Measurements from ENCODE around the gene PTPRG. TPM values are rescaled to one million over a fixed set of nuclear protein-coding genes. Genes with fewer than 3 reads are reported as not detected.
"Not testable (repeated sequence)": the region's sequence is repeated elsewhere in the genome, so short reads cannot be mapped to it uniquely, and the experiment has no call there.

Gene PTPRG
- total RNA-seq, 6 experiments from 2014 or later: 29.4 to 34.7 (median 32.7) TPM

- no peak for TF ChIP-seq CTCF (IDR thresholded peaks at IDR 0.05)
- DNase-seq: no peak
- Mint-ChIP-seq H3K36me3 (ENCODE audit: low read depth) (no peaks in the 10 kb centered on the region), H3K9me3 (no peaks in the 10 kb centered on the region), H3K27me3 (ENCODE audit: insufficient read depth) (no peaks in the 10 kb centered on the region), H3K4me3 (no peak overlapping the region), H3K27ac (no peak overlapping the region), H3K4me1 (ENCODE audit: low read depth) (peaks cover 36% of the 10 kb centered on the region)
These were observed 252.3 kb downstream of the PTPRG start for GRCh38 chr3:61813636-61814035.

- Mint-ChIP-seq H3K36me3 (ENCODE audit: low read depth) (no peaks in the 10 kb centered on the region), H3K9me3 (no peaks in the 10 kb centered on the region), H3K27me3 (ENCODE audit: insufficient read depth) (no peaks in the 10 kb centered on the region), H3K4me3 (no peak overlapping the region), H3K27ac (no peak overlapping the region), H3K4me1 (ENCODE audit: low read depth) (peaks cover 46% of the 10 kb centered on the region)
- TF ChIP-seq CTCF (IDR thresholded peaks at IDR 0.05): no peak
- no peak for DNase-seq
These were observed 253.3 kb downstream of the PTPRG start for GRCh38 chr3:61814674-61815073.

- not testable (repeated sequence) for H3K4me3 Mint-ChIP-seq; H3K27ac Mint-ChIP-seq; H3K27me3 Mint-ChIP-seq (ENCODE audit: insufficient read depth); DNase-seq; H3K9me3 Mint-ChIP-seq; H3K36me3 Mint-ChIP-seq (ENCODE audit: low read depth)
- peaks cover 55% of the 10 kb centered on the region for H3K4me1 Mint-ChIP-seq (ENCODE audit: low read depth)
These were observed 254.9 kb downstream of the PTPRG start for GRCh38 chr3:61816304-61816703.

GRCh38 chr3:61819861-61820260 is 258.5 kb downstream of the PTPRG start:
- Mint-ChIP-seq H3K27me3 (ENCODE audit: insufficient read depth) (no peaks in the 10 kb centered on the region), H3K36me3 (ENCODE audit: low read depth) (no peaks in the 10 kb centered on the region), H3K4me3 (no peak overlapping the region), H3K4me1 (ENCODE audit: low read depth) (peaks cover 59% of the 10 kb centered on the region), H3K27ac (peak overlapping the region; percentile 62), H3K9me3 (no peaks in the 10 kb centered on the region)
- DNase-seq: no peak
- no peak for TF ChIP-seq CTCF (IDR thresholded peaks at IDR 0.05)

GRCh38 chr3:61820306-61820992 is 259.1 kb downstream of the PTPRG start:
- no peak for DNase-seq
- no peak overlapping the region for H3K4me3 Mint-ChIP-seq
- peaks cover 59% of the 10 kb centered on the region for H3K4me1 Mint-ChIP-seq (ENCODE audit: low read depth)
- peak overlapping the region; percentile 62 for H3K27ac Mint-ChIP-seq
- no peaks in the 10 kb centered on the region for H3K9me3 Mint-ChIP-seq
- H3K36me3 Mint-ChIP-seq (ENCODE audit: low read depth): no peaks in the 10 kb centered on the region
- no peaks in the 10 kb centered on the region for H3K27me3 Mint-ChIP-seq (ENCODE audit: insufficient read depth)
- no peak for TF ChIP-seq CTCF (IDR thresholded peaks at IDR 0.05)

GRCh38 chr3:61821823-61822251 is 260.5 kb downstream of the PTPRG start:
- Mint-ChIP-seq H3K4me3 (peak overlapping the region; percentile 10; the same call in 1 of the 2 replicates), H3K4me1 (ENCODE audit: low read depth) (peaks cover 53% of the 10 kb centered on the region), H3K9me3 (no peaks in the 10 kb centered on the region), H3K27me3 (ENCODE audit: insufficient read depth) (no peaks in the 10 kb centered on the region), H3K36me3 (ENCODE audit: low read depth) (no peaks in the 10 kb centered on the region), H3K27ac (peak overlapping the region; percentile 54)
- peak; percentile 66 for DNase-seq
- TF ChIP-seq CTCF (IDR thresholded peaks at IDR 0.05): no peak
